PC-9 (cell line): ENCODE measurements around the gene TTC27. TPM values are rescaled to one million over a fixed set of nuclear protein-coding genes. Genes with fewer than 3 reads are reported as not detected.

Source experiments
- BruUV-seq: library from RNA; stranded (reverse); fragments of 400-500 nt; replicated peaks from 2 replicates; lab custom pipeline; 2021; lab: Mats Ljungman, UMichigan
- CTCF ChIA-PET: fragments of 300-600 bp; sonication (Branson Sonifier 250); formaldehyde crosslinking; loops from one replicate; lab custom pipeline; 2022; ENCODE audit warnings: antibody characterized with exemption; lab: Charles Lee
- POLR2A ChIA-PET: fragments of 300-600 bp; sonication (Branson Sonifier 250); formaldehyde crosslinking; loops from one replicate; lab custom pipeline; 2022; ENCODE audit warnings: antibody characterized with exemption; ENCODE audit not compliant: unreplicated experiment; lab: Charles Lee
- DNase-seq, 2 experiments: peaks; one replicate each; pipeline versions ENCODE4 v3.0.0 to v3.0.0-alpha.2; 2015 to 2022; ENCODE audit warnings: mixed read lengths in 1 of 2
- H2AFZ ChIP-seq: fragments of 200-600 bp; sonication (generic); 2 replicates; pipeline ENCODE4 v1.8.1; 2017; ENCODE audit warnings: antibody characterized with exemption
- H3F3A ChIP-seq: fragments of 200-600 bp; sonication (generic); 2 replicates; pipeline ENCODE4 v1.8.1; 2017; ENCODE audit warnings: antibody characterized with exemption, mild to moderate bottlenecking, low read depth; ENCODE audit not compliant: insufficient read depth
- H3K27ac ChIP-seq: fragments of 200-600 bp; sonication (generic); 2 replicates; pipeline ENCODE4 v1.6.1; 2016; ENCODE audit warnings: mixed run types
- H3K27me3 ChIP-seq: fragments of 200-600 bp; sonication (generic); 2 replicates; pipeline ENCODE4 v1.6.1; 2016; ENCODE audit warnings: low read depth, mixed run types; ENCODE audit not compliant: insufficient read depth
- H3K36me3 ChIP-seq: fragments of 200-600 bp; sonication (generic); 2 replicates; pipeline ENCODE4 v1.6.1; 2016; ENCODE audit warnings: low read depth, mixed run types
- H3K4me1 ChIP-seq: fragments of 200-600 bp; sonication (generic); replicated peaks from 2 replicates; pipeline ENCODE4 v1.6.1; 2016; ENCODE audit warnings: mixed run types; ENCODE audit not compliant: insufficient read depth
- H3K4me2 ChIP-seq: fragments of 200-600 bp; sonication (generic); 2 replicates; pipeline ENCODE4 v1.6.1; 2017; ENCODE audit warnings: mixed run types
- H3K4me3 ChIP-seq: fragments of 200-600 bp; sonication (generic); 2 replicates; pipeline ENCODE4 v1.6.1; 2016; ENCODE audit warnings: mixed run types
- H3K79me2 ChIP-seq: fragments of 200-600 bp; sonication (generic); 2 replicates; pipeline ENCODE4 v1.6.1; 2017; ENCODE audit warnings: low read depth, mixed run types
- H3K9me2 ChIP-seq: fragments of 200-600 bp; sonication (generic); 2 replicates; pipeline ENCODE4 v1.8.1; 2017; ENCODE audit warnings: mild to moderate bottlenecking; ENCODE audit not compliant: insufficient read depth
- H3K9me3 ChIP-seq: fragments of 200-600 bp; sonication (generic); 2 replicates; pipeline ENCODE4 v1.8.1; 2016; ENCODE audit warnings: low read depth; ENCODE audit not compliant: insufficient read depth
- H4K20me1 ChIP-seq: fragments of 200-600 bp; sonication (generic); 2 replicates; pipeline ENCODE4 v1.8.1; 2017; ENCODE audit not compliant: insufficient read depth
- CTCF ChIP-seq: fragments of 200-600 bp; sonication (generic); conservative IDR thresholded peaks from 2 replicates; pipeline ENCODE4 v1.6.1; 2017; ENCODE audit warnings: mixed run types, antibody characterized with exemption, mild to moderate bottlenecking, moderate library complexity
- EZH2 ChIP-seq: fragments of 200-600 bp; sonication (generic); IDR thresholded peaks from 2 replicates; pipeline ENCODE4 v1.8.0; 2017; ENCODE audit warnings: antibody characterized with exemption, low read depth
- intact Hi-C: fragments of 100-400 bp; cut with micrococcal nuclease; formaldehyde crosslinking; loops from one replicate; pipeline ENCODE4 v1.10.0; 2022; ENCODE audit not compliant: unreplicated experiment
- total RNA-seq: library from RNA; stranded (reverse); gene quantifications from 2 replicates; pipeline ENCODE4 v1.2.3, GENCODE V29; 2021

TTC27 gene
- total RNA-seq, 1 experiment from 2014 or later, result 12.8 TPM

DNA sequence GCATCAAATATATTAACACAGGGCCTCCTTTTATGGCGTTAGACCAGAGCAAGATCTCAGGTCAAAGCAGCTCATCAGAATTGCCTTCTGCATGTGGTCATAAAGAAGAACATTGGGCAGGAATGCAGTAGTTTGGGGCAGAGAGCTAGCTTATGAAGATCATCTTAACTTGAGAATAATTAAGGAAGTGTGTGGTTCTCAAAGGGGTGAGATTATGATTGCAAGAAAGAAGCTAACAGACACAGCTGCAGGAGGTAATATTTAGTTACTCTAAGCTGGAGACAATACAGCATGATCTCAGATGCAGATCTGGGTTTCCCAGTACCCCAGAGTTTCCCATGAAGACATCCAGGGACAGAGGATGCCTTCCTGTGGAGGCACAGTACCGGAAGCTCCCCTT lies 91.6 kb downstream of the TTC27 start:
- no TSS peak for BruUV-seq
- H3K79me2 ChIP-seq, result no peaks in the 10 kb centered on the region

GRCh38 chr2:32719933-32720716 lies 92.3 kb downstream of the TTC27 start:
- H3K9me2 ChIP-seq, result no peaks in the 10 kb centered on the region
- H3K36me3 ChIP-seq, result no peaks in the 10 kb centered on the region; the same call in 1 of the 2 replicates
- ChIA-PET CTCF (interaction anchor here (0.6 kb wide), 1 partner anchor 15 kb away, joined by 3 read pairs; no protein-coding TSS in a partner anchor), POLR2A (no interaction called here)
- no peaks in the 10 kb centered on the region for H3F3A ChIP-seq
- H3K27me3 ChIP-seq, result no peaks in the 10 kb centered on the region
- no peak overlapping the region for H3K4me3 ChIP-seq
- BruUV-seq, result no TSS peak
- H4K20me1 ChIP-seq, result no peaks in the 10 kb centered on the region
- H3K27ac ChIP-seq, result no peak overlapping the region
- intact Hi-C loops, result no loop called here
- TF ChIP-seq EZH2, result no peak
- no peak for TF ChIP-seq CTCF
- H3K4me2 ChIP-seq, result no peak overlapping the region
- no peak for DNase-seq
- no peak overlapping the region for H2AFZ ChIP-seq
- H3K79me2 ChIP-seq, result no peaks in the 10 kb centered on the region
- no peaks in the 10 kb centered on the region for H3K9me3 ChIP-seq
- H3K4me1 ChIP-seq, result no peaks in the 10 kb centered on the region

More for the DNA sequence above, 91.6 kb downstream of the TTC27 start:
- Histone ChIP-seq H3K4me1 (no peaks in the 10 kb centered on the region), H3K27ac (no peak overlapping the region), H3F3A (no peaks in the 10 kb centered on the region), H3K4me3 (no peak overlapping the region), H4K20me1 (no peaks in the 10 kb centered on the region; the same call in 1 of the 2 replicates), H3K27me3 (no peaks in the 10 kb centered on the region), H3K36me3 (no peaks in the 10 kb centered on the region; the same call in 1 of the 2 replicates), H3K4me2 (no peak overlapping the region), H3K9me3 (no peaks in the 10 kb centered on the region), H3K9me2 (no peaks in the 10 kb centered on the region), H2AFZ (no peak overlapping the region)
- no peak for TF ChIP-seq EZH2
- TF ChIP-seq CTCF, result no peak
- intact Hi-C loops, result no loop called here
- CTCF ChIA-PET, result interaction anchor here (0.6 kb wide), 1 partner anchor 16 kb away, joined by 3 read pairs; no protein-coding TSS in a partner anchor
- POLR2A ChIA-PET, result no interaction called here
- DNase-seq, result no peak

DNA sequence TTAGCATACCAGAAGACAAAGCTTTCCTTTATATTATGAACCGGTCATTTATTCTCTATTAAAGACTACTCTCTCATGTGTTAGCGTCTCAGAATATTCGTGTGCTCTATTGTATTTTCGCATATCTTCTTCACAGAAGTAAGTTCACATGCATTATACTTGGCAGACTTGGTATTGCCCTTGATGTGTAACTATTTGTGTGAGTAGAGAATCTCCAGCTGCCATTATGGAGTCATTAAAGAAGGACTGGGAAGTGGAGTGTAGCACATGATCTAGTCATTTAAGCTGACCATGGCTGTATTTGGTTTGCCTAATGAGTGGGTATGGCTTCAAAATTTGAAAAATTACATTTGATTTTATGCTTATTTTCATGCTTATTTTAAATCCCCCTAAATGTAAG lies 92.9 kb downstream of the TTC27 start:
- ChIA-PET CTCF (no interaction called here), POLR2A (no interaction called here)
- no peaks in the 10 kb centered on the region for H3K4me1 ChIP-seq
- H2AFZ ChIP-seq, result no peak overlapping the region
- H3F3A ChIP-seq, result no peaks in the 10 kb centered on the region
- no peaks in the 10 kb centered on the region for H3K9me3 ChIP-seq
- DNase-seq, result no peak
- intact Hi-C loops, result no loop called here
- no peaks in the 10 kb centered on the region; the same call in 1 of the 2 replicates for H3K36me3 ChIP-seq
- TF ChIP-seq CTCF (no peak), EZH2 (no peak)
- H3K79me2 ChIP-seq, result no peaks in the 10 kb centered on the region
- no peak overlapping the region for H3K4me2 ChIP-seq
- H3K9me2 ChIP-seq, result no peaks in the 10 kb centered on the region
- H3K27ac ChIP-seq, result no peak overlapping the region
- H4K20me1 ChIP-seq, result no peaks in the 10 kb centered on the region
- H3K4me3 ChIP-seq, result no peak overlapping the region
- no peaks in the 10 kb centered on the region for H3K27me3 ChIP-seq
- BruUV-seq, result no TSS peak
